Middle frontal gyrus (tissue), 1 donor: ENCODE results near the gene MAPKAP1.

Experiments used
- DNase-seq: peaks from one replicate; pipeline ENCODE4 v3.0.0-alpha.2; 2015; ENCODE audit warnings: low spot score; ENCODE audit errors: extremely low spot score

MAPKAP1 gene

GRCh38 chr9:125433461-125434011 lies 273.5 kb downstream of the MAPKAP1 start:
- DNase-seq = no peak

DNA sequence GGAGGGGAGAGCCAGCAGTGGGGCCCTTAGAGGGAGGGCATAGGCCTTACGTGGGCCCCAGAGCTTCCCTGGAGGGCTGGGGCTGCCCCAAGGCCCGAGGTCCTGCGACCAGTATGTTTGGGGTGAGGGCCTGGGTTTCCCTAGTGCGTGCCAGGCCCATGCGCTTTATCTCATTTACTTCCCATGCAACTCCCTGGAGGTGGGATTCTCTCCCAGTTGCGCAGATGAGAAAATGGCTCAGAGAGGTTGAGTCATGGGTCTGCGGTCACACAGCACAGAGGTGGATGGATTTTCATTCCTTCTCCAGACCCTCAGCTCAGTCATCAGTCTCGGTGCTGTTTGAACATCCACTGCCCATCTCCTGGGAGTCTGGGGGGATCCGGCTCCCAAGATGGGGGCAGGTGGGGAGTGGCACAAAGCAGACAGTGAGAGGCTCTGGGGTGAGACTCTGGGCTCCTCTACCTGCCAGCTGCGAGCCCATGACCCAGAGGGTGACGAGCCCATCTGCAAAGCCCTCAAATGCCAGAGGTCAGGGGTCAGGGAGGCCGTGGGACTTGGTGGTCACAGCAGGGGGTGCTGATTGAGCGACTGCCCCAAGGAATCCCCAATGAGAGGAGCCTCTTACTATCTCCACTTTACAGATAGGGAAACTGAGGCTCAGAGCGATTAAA lies 274.2 kb downstream of the MAPKAP1 start:
- no peak for DNase-seq

- DNase-seq = no peak
These were observed 275.2 kb downstream of the MAPKAP1 start for GRCh38 chr9:125431741-125432271.

GRCh38 chr9:125431012-125431305 lies 276.0 kb downstream of the MAPKAP1 start:
- DNase-seq = no peak

- DNase-seq = no peak
These were observed 276.6 kb downstream of the MAPKAP1 start for GRCh38 chr9:125430161-125431011.

- DNase-seq = no peak
These were observed 277.4 kb downstream of the MAPKAP1 start for GRCh38 chr9:125429476-125430160.

DNA sequence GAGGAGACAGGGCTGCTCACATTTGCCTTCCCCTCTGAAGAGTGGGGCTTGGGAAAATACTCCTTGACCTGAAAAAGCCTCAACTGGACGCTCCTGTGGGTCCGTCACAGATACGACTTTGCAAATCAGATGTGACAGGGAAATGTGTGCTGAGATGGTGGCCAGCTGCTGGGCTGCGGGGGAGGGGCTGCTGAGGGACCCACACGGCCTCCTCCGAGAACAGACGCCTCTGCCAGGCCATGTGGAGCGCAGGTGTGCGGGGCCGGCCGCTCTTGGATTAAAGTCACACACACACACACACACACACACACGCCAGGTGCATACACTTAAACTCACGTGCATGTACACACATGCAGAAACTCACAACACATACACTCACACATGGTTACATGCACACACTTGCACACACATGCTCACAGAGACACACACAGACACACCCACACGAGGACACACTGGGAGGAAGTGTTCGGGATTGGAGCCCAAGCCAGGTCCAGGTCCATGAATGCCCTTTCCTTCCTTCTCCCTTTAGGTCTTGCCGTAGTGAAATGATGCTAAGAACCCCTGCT lies 278.0 kb downstream of the MAPKAP1 start:
- DNase-seq = no peak

DNA sequence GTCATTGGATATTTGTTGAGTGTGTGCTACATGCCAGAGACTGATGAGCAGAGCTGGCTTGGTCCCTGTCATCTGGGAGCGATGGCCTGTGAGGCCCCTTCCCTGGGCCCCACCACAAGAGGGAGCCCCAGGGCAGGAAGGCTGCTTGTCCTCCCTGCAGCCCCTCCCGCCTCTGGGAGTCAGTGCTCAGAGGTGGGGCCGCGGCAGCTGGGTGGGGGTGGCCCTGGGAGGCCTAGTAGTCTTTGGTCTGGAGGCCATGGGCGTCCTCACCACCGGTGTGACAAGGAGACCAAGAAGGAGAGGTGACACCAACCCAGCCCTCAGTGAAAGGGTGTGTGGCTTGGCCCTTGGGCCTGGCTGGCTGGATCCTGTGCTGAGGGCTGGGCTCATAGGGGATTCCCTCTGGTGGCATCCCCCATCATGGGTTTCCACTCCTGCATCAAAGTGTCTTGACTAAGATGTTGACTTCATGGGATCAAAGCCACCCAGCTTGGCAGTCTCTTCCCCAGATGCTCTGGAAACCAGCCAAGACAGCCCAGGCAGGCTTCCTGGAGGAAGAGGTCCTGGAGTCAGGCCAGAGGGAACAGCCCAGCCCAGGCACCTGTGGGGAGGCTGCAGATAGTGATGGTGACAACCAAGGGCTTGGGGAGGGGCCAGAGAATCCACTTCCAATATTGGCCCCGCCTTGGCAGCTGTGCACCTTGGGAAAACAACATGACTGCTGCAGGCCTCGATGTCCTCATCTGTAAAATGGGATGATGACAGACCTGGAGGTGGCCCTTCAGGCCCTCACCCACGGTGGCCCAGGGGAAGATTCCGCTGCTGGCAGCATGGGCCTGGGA lies 278.7 kb downstream of the MAPKAP1 start:
- no peak for DNase-seq

- DNase-seq = no peak
These were observed 279.5 kb downstream of the MAPKAP1 start for GRCh38 chr9:125427556-125427955.

- DNase-seq = no peak
These were observed 280.1 kb downstream of the MAPKAP1 start for GRCh38 chr9:125426926-125427325.

- DNase-seq = no peak
These were observed 281.0 kb downstream of the MAPKAP1 start for GRCh38 chr9:125425901-125426515.

GRCh38 chr9:125425170-125425897 lies 281.7 kb downstream of the MAPKAP1 start:
- no peak for DNase-seq

GRCh38 chr9:125423964-125424363 lies 283.0 kb downstream of the MAPKAP1 start:
- DNase-seq = no peak

DNA sequence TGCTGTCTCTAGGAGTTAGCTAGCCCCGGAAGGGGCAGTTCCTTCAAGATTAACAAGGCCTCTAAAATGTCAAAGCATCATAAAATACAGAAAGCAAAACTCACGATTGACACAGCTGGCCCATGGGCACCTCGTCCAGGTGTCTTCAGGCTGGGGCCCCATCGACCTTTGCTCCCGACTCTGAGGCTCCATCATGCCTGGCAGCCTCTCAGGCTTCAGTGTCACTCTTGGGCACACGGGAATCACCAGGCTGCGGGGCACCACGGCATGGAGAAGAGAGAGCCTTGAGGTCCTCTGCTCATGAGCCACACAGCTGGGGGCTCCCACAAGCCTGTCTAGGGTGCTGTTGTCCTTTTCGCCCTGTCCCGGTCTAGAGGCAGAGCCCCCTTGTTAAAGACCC lies 284.2 kb downstream of the MAPKAP1 start:
- DNase-seq = no peak

GRCh38 chr9:125421591-125422181 lies 285.3 kb downstream of the MAPKAP1 start:
- no peak for DNase-seq

- no peak for DNase-seq
These were observed 285.8 kb downstream of the MAPKAP1 start for GRCh38 chr9:125421166-125421565.

DNA sequence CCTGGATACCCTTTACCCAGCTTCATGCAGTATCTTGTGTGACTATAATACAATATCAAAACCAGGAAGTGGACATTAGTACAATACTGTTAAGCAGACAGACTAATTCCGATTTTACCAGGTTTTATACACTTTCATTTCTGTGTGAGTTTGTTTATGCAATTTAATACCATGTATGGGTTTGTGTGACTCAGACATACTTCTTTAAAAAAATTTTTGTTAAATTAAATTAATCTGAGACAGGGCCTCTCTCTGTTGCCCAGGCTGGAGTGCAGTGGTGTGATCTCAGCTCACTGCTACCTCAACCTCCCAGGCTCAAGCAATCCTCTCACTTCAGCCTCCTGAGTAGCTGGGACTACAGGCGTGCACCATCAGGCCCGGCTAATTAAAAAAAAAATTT lies 288.6 kb downstream of the MAPKAP1 start:
- no peak for DNase-seq

- no peak for DNase-seq
These were observed 290.5 kb downstream of the MAPKAP1 start for GRCh38 chr9:125416517-125416916.
